Nephron (organoid): ENCODE results near the gene DUSP18.
"Not testable (repeated sequence)": the region's sequence is repeated elsewhere in the genome, so short reads cannot be mapped to it uniquely, and the experiment has no call there.

Source experiments
- H3K27ac Mint-ChIP-seq, 3 experiments: 2 replicates each; pipeline ENCODE4 v1.8.0; 2020; ENCODE audit warnings: mixed read lengths in 3 of 3, mild to moderate bottlenecking in 2 of 3, moderate library complexity in 1 of 3
- H3K27me3 Mint-ChIP-seq: 2 replicates; pipeline ENCODE4 v1.8.0; 2021; ENCODE audit warnings: low read depth, mild to moderate bottlenecking, moderate library complexity, mixed read lengths
- H3K36me3 Mint-ChIP-seq: 2 replicates; pipeline ENCODE4 v1.8.0; 2020; ENCODE audit warnings: low read depth, mixed read lengths
- H3K4me1 Mint-ChIP-seq: 2 replicates; pipeline ENCODE4 v1.8.0; 2020; ENCODE audit warnings: mixed read lengths
- H3K4me3 Mint-ChIP-seq, 3 experiments: 2 replicates each; pipeline ENCODE4 v1.8.0; 2020; ENCODE audit warnings: mild to moderate bottlenecking in 3 of 3, mixed read lengths in 3 of 3, moderate library complexity in 2 of 3
- H3K9me3 Mint-ChIP-seq: 2 replicates; pipeline ENCODE4 v1.8.0; 2020; ENCODE audit warnings: mixed read lengths
- TF ChIP-seq, protein P1 (sequence below), 3 experiments: fragments of 200-600 bp; sonication (generic); IDR thresholded peaks; one replicate each; pipeline ENCODE4 v1.5.0; 2021; ENCODE audit warnings: antibody characterized with exemption in 3 of 3; ENCODE audit not compliant: unreplicated experiment in 3 of 3

DUSP18 gene

DNA sequence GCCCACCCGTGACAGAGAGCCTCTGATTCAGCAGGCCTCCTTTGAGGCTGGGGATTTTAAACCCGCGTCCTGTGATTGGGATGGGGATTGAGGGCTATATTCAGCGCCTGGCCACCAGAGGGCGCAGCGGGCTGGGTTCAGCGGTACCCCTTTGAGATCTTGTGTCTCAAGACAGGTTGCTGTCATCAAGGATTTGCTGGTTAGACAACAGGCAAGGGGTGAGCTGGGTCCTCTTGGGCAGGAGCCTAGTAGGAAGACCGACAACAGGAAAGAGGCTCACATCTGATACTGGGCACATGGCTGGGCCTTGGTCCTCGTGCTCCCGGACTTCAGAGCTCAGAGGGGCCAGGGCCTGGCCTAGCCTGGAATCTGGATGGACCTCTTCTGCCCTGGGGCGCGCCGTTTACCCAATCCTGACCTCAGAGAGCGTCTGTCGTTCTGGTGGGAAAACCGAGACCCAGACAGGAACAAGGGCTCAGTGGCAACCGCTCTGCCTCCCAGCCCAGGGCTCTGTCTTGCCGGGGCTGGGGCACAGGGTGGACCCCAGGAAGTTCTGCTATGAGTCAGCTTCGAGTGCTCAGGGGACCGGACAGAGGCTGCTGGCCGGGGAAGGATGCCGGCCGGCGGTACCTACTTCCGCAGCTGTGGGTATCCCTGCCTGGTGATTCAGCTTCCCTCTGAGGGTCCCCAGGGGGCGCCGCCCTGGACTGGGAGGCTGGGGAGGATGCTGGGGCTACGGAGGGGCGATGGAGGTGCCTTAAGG lies 33.0 kb downstream of the DUSP18 start:
- Mint-ChIP-seq H3K9me3 (peaks cover 2% of the 10 kb centered on the region), H3K4me3 (peak overlapping the region; percentile 79 to 82 (median 82)), H3K27me3 (no peaks in the 10 kb centered on the region), H3K27ac (peak overlapping the region in 2 of 3 experiments; percentile 38 to 60), H3K4me1 (peaks cover 15% of the 10 kb centered on the region), H3K36me3 (peaks cover 4% of the 10 kb centered on the region)
- TF ChIP-seq, protein P1, sequence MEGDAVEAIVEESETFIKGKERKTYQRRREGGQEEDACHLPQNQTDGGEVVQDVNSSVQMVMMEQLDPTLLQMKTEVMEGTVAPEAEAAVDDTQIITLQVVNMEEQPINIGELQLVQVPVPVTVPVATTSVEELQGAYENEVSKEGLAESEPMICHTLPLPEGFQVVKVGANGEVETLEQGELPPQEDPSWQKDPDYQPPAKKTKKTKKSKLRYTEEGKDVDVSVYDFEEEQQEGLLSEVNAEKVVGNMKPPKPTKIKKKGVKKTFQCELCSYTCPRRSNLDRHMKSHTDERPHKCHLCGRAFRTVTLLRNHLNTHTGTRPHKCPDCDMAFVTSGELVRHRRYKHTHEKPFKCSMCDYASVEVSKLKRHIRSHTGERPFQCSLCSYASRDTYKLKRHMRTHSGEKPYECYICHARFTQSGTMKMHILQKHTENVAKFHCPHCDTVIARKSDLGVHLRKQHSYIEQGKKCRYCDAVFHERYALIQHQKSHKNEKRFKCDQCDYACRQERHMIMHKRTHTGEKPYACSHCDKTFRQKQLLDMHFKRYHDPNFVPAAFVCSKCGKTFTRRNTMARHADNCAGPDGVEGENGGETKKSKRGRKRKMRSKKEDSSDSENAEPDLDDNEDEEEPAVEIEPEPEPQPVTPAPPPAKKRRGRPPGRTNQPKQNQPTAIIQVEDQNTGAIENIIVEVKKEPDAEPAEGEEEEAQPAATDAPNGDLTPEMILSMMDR (IDR thresholded peaks at IDR 0.05; ENCODE audit: unreplicated experiment in 3 of 3): peak; percentile 86 to 94 (median 88)

DNA sequence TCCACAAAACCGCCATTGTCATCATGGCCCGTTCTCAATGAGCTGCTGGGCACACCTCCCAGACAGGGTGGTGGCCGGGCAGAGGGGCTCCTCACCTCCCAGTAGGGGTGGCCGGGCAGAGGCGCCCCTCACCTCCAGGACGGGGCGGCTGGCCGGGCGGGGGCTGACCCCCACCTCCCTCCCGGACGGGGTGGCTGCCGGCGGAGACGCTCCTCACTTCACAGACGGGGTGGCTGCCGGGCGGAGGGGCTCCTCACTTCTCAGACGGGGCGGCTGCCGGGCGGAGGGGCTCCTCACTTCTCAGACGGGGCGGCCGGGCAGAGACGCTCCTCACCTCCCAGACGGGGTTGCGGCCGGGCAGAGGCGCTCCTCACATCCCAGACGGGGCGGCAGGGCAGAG lies 36.2 kb downstream of the DUSP18 start:
- not testable (repeated sequence) for H3K27me3 Mint-ChIP-seq, H3K36me3 Mint-ChIP-seq, H3K4me3 Mint-ChIP-seq, H3K9me3 Mint-ChIP-seq, H3K27ac Mint-ChIP-seq
- peaks cover 10% of the 10 kb centered on the region for H3K4me1 Mint-ChIP-seq

DNA sequence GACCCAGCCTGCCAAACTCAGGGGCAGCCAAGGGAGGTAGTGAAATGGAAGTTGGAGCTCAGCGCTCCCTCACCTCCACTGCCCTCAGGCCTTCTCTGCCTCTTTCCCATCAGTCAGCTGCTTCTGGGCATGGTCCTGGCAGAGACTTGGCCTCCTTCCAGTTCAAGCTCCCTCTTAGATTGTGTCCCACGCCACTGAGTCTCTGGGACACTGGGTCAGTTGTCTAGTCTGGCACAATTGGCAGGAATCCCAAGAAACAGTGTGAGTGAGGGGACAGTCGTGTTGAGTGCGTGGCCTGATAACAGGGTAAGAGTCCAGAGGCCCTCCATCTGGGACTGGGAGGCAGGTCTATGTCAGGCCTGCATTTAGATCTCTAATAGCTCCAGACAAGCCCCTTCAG lies 39.2 kb downstream of the DUSP18 start:
- Mint-ChIP-seq H3K27ac (no peak overlapping the region), H3K4me1 (no peaks in the 10 kb centered on the region), H3K27me3 (no peaks in the 10 kb centered on the region), H3K36me3 (peaks cover 3% of the 10 kb centered on the region), H3K4me3 (no peak overlapping the region), H3K9me3 (peaks cover 2% of the 10 kb centered on the region)
- TF ChIP-seq, protein P1 (IDR thresholded peaks at IDR 0.05; ENCODE audit: unreplicated experiment in 3 of 3): no peak

DNA sequence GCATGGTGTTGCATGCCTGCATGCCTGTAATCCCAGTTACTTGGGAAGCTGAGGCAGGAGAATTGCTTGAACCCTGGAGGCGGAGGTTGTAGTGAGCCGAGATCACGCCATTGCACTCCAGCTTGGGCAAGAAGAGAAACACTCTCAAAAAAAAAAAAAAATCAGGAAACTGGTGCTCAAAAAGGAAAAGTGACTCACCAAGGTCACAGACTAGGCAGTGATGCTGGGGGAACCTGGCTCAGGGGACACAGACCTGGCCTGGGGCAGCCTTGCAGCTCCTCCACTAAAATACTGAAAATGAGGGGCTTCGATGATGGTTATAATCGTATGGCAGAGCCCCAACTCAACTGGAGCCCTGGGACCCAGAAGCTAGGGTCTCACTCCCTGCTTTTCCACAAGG lies 40.2 kb downstream of the DUSP18 start:
- peaks cover 10% of the 10 kb centered on the region for H3K36me3 Mint-ChIP-seq
- no peaks in the 10 kb centered on the region for H3K27me3 Mint-ChIP-seq
- TF ChIP-seq, protein P1 (IDR thresholded peaks at IDR 0.05; ENCODE audit: unreplicated experiment in 3 of 3): no peak
- no peak overlapping the region for H3K4me3 Mint-ChIP-seq
- H3K4me1 Mint-ChIP-seq: no peaks in the 10 kb centered on the region
- no peak overlapping the region for H3K27ac Mint-ChIP-seq
- H3K9me3 Mint-ChIP-seq: peaks cover 2% of the 10 kb centered on the region

DNA sequence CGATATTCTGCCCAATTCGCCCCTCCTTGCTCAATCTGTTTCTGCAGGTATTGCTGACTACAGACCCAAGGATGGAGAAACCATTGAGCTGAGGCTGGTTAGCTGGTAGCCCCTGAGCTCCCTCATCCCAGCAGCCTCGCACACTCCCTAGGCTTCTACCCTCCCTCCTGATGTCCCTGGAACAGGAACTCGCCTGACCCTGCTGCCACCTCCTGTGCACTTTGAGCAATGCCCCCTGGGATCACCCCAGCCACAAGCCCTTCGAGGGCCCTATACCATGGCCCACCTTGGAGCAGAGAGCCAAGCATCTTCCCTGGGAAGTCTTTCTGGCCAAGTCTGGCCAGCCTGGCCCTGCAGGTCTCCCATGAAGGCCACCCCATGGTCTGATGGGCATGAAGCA lies 41.3 kb downstream of the DUSP18 start:
- Mint-ChIP-seq H3K4me1 (no peaks in the 10 kb centered on the region), H3K4me3 (no peak overlapping the region), H3K27me3 (no peaks in the 10 kb centered on the region), H3K27ac (no peak overlapping the region), H3K9me3 (peaks cover 2% of the 10 kb centered on the region), H3K36me3 (peaks cover 19% of the 10 kb centered on the region)
- TF ChIP-seq, protein P1 (IDR thresholded peaks at IDR 0.05; ENCODE audit: unreplicated experiment in 3 of 3): no peak

DNA sequence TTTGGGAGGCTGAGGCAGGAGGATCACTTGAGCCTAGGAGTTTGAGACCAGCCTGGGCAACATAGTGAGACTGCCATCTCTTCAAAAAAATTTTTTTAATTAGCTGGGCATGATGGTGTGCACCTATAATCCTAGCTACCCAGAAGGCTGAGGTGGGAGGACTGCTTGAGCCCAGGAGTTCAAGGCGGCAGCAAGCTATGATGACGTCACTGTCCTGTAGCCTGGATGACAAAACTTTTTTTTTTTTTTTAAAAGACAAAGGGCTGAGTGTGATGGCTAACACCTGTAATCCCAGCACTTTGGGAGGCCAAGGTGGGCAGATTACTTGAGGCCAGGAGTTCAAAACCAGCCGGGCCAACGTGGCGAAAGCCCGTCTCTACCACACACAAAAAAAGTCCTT lies 47.8 kb downstream of the DUSP18 start:
- not testable (repeated sequence) for H3K9me3 Mint-ChIP-seq, H3K4me3 Mint-ChIP-seq, H3K27ac Mint-ChIP-seq, H3K4me1 Mint-ChIP-seq, H3K27me3 Mint-ChIP-seq
- H3K36me3 Mint-ChIP-seq: peaks cover 51% of the 10 kb centered on the region

DNA sequence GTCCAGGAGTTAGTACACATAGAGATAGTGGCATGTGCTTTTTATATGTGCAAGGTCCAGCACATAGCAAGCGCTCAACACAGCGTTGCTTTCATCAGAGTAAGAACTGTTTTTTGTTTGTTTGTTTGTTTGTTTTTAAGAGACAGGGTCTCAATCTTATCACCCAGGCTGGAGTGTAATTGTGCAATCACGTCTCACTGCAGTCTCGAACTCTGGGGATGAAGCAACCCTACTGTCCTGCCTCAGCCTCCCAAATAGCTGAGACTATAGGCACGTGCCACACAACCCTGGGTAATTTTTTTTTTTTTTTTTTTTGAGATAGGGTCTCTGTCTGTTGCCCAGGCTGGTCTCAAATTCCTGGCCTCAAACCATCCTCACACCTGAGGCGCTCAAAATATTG lies 49.9 kb downstream of the DUSP18 start:
- H3K4me3 Mint-ChIP-seq: no peak overlapping the region

More for the DNA sequence above, 49.9 kb downstream of the DUSP18 start:
- H3K36me3 Mint-ChIP-seq: peaks cover 55% of the 10 kb centered on the region
- H3K9me3 Mint-ChIP-seq: no peaks in the 10 kb centered on the region
- no peaks in the 10 kb centered on the region for H3K27me3 Mint-ChIP-seq
- TF ChIP-seq, protein P1 (IDR thresholded peaks at IDR 0.05; ENCODE audit: unreplicated experiment in 3 of 3): no peak
- H3K27ac Mint-ChIP-seq: no peak overlapping the region
- H3K4me1 Mint-ChIP-seq: no peaks in the 10 kb centered on the region
